Limb (tissue), 2 donors: ENCODE data around the gene SRRM3.
A peak's percentile ranks its signal among the peaks of the same experiment; 100 is the strongest.
"Not testable (repeated sequence)": the region's sequence is repeated elsewhere in the genome, so short reads cannot be mapped to it uniquely, and the experiment has no call there.

Experiments
- DNase-seq, 2 donors: peaks; one replicate each; pipeline ENCODE4 v3.0.0-alpha.2; 2016; ENCODE audit errors: extremely low spot score in 2 of 2

The SRRM3 gene

GRCh38 chr7:76201732-76202665 lies at the start of gene SRRM3:
TSS of gene SRRM3 (plus strand) at chr7:76201896. CDS start at chr7:76235067, 33,171 bp downstream.
- peak; percentile 61 to 92 for DNase-seq

DNA sequence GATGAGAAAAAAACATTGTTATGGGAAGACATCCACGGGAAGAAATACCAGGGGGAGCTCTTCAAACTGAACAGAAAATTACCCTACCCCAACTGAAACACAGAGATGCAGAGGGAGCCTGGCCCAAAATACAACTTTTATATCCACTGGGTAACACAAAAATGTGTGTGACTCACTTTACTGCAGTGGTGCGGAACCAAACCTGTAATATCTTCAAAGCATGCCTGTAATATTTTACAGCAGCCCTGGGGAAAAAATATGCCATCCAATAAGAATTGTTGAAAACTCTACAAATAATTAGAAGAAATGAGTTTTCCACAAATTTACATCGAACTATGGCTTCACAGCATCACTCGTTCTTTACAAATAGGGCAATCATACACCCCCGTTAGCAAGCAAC lies 49.8 kb upstream of the SRRM3 start:
- no peak for DNase-seq

DNA sequence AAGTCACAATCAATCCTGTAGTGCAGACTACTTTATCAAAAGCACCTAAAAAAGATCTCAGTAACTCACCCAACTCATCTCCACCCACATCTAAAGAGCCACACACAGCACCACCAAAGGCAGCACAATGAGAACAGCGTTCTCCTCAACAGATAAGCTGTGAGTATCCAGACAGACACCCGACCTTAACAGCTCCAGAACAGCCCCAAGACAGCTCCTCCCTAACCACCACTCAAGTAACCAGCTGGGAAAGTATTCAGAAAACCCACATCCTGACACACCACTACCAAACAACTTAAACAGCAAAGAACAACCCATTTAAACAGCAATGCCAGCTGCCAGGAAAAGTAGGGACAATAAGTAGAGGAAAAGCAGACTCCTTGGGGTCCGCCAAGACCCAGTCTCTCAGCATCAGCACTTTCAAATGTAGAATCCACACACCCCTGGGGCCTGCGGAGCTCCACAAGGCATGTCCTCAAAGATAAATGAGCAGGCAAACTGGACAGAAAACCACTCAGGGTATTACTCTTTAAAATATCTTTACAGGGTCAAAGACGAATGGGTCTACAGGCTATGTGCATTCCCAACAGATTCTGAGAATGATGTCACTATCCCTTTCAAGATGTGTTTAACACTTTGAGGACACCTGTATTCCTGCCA lies 48.0 kb upstream of the SRRM3 start:
- DNase-seq = not testable (repeated sequence)

DNA sequence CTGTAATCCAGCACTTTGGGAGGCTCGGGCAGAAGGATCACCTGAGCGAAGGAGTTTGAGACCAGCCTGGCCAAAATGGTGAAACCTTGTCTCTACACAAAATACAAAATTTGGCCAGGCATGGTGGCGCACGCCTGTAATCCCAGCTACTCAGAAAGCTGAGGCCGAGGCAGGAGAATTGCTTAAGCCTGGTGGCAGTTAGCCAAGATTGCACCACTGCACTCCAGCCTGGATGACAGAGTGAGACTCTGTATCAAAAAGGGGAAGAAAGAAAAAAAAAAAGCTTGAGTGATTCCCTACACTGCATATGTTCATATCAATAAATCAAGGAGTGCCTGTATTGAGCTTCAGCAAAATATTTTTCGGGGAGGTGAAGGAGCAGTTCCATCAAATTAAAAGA lies 45.8 kb upstream of the SRRM3 start:
- DNase-seq = no peak

GRCh38 chr7:76156992-76157685 lies 44.6 kb upstream of the SRRM3 start:
- DNase-seq = not testable (repeated sequence)

- not testable (repeated sequence) for DNase-seq
These were observed 43.3 kb upstream of the SRRM3 start for GRCh38 chr7:76158416-76158815.

- not testable (repeated sequence) for DNase-seq
These were observed 39.1 kb upstream of the SRRM3 start for GRCh38 chr7:76162416-76163170.

- DNase-seq = not testable (repeated sequence)
These were observed 37.9 kb upstream of the SRRM3 start for GRCh38 chr7:76163812-76164211.

- DNase-seq = no peak
These were observed 36.4 kb upstream of the SRRM3 start for GRCh38 chr7:76165106-76165972.

GRCh38 chr7:76165973-76166403 lies 35.7 kb upstream of the SRRM3 start:
- no peak for DNase-seq

DNA sequence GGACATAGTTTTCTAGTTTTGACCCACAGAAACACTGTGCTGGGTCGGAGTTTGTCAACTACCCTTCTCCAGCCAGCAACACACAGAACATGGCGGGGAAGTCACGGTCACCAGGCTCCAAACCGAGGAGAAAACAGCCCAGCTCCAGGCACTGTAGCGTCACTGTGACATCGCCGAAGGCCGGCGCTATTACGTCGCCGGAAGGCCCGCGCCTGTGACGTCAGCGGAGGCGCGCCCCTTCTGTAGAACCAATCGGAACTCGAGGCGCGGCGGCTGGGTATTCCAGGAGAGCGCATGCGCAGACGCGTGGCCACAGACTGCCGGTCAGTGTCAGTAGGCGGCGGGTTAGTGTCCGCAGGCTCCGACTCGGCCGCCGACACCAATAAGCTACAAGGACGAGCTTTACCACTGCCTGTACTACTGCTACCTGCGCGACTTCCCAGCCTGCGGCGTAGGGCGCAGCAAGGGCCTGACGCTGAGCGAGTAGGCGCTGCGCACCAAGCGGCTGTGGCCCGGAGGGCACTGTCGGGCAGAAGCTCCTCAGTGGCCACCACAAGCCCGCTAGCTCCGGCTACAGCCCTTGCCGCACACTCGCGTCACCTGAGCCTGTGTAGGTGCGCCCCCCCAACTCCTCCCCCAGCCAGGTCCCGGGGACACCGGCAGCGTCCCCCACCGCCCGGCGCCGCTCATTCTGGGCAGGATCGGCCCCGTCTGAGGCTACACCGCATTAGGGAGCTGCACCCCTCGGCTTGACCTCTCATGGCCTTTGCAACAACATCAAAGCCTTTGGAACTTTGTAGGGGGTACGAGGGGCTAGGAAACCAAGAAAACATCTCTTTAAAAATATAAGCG lies 35.1 kb upstream of the SRRM3 start:
- peak; percentile 95 to 97 for DNase-seq

GRCh38 chr7:76173566-76174205 lies 28.0 kb upstream of the SRRM3 start:
- no peak for DNase-seq

DNA sequence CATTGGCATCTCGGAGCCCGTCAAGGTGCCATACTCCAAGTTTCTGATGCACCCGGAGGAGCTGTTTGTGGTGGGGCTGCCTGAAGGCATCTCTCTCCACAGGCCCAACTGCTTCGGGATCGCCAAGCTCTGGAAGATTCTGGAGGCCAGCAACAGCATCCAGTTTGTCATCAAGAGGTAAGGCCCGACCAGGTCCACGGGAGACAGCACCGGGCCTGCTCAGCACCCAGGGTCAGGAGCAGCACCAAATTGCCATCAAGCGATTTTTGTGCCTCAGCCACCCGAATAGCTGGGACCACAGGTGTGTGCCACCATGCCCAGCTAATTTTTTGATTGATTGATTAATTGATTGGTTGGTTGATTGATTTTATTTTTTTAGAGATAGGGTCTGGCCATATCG lies 24.7 kb upstream of the SRRM3 start:
- DNase-seq = not testable (repeated sequence)

- no peak for DNase-seq
These were observed 22.0 kb upstream of the SRRM3 start for GRCh38 chr7:76179686-76180085.

GRCh38 chr7:76182225-76182960 lies 19.3 kb upstream of the SRRM3 start:
- no peak for DNase-seq

DNA sequence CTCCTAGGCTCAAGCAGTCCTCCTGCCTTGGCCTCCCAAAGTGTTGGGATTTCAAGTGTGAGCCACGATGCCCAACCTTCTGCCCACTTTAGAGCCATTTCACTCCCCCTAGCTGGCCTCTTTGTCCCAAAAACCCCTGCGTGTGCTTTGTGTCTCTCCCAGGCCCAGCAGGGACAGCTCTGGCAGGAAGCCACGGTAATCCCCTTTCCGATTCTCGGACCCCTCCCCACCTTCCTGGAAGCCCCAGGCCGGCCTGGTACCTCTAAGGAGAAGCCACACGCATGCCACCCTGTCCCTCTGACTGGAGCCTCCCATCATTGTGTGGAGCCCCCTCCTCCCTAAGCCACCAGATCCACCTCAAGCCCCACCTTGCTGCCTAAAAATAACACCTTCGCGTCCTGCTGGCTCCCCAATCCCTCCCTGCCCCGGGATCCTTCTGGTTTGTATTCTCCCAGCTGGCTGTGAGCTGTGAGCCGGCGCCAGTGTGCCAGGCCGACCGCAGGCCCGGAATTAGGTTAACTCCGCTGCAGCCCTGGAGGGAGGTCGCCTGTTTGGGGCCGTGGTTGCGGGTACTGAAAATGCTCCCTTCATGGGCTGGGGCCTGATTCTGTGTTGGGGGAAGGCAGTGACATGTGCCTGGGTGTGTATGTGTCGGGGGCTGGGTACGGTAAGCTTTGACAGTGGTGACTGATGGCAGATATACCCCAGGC lies 16.4 kb upstream of the SRRM3 start:
- DNase-seq = peak in 1 of 2 donors; percentile 43

- DNase-seq = no peak
These were observed 14.4 kb upstream of the SRRM3 start for GRCh38 chr7:76187272-76187671.
